ENCODE data around the gene ITGA2B.

Gene ITGA2B

DNA sequence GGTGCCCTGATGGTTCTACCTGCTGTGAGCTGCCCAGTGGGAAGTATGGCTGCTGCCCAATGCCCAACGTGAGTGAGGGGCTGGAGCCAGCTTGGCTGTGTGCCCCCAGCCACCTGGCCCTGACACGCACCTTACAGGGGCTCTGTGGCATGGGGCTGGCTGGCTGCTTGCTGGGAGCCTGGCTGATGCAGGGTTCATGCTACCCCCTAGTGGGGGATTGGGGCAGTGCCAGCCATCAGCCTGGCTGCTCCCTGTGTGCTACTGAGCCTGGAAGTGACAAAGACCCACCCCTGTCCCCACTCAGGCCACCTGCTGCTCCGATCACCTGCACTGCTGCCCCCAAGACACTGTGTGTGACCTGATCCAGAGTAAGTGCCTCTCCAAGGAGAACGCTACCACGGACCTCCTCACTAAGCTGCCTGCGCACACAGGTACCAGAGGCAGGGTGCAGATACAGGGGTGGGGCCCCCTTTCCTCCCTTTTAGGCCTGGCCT, 38.7 kb downstream of the ITGA2B start:
- peak; percentile 91 for ATAC-seq
- TF ChIP-seq GLIS3 (CRISPR knock-in tag; IDR thresholded peaks at IDR 0.05) (no peak), ARNTL (CRISPR knock-in tag; IDR thresholded peaks at IDR 0.05; ENCODE audit: borderline replicate concordance, low read depth) (no peak), RARB (CRISPR knock-in tag; IDR thresholded peaks at IDR 0.05) (no peak), CREB5 (CRISPR knock-in tag; IDR thresholded peaks at IDR 0.05; ENCODE audit: low read depth) (no peak), ZFP3 (CRISPR knock-in tag; IDR thresholded peaks at IDR 0.05) (no peak), TCF4 (CRISPR knock-in tag; IDR thresholded peaks at IDR 0.05; ENCODE audit: borderline replicate concordance) (no peak), ZNF70 (CRISPR knock-in tag; IDR thresholded peaks at IDR 0.05) (no peak), ZFP30 (CRISPR knock-in tag; IDR thresholded peaks at IDR 0.05) (no peak), PPARA (CRISPR knock-in tag; IDR thresholded peaks at IDR 0.05; ENCODE audit: borderline replicate concordance) (no peak), ZNF8 (CRISPR knock-in tag; IDR thresholded peaks at IDR 0.05) (no peak), SNAI2 (CRISPR knock-in tag; IDR thresholded peaks at IDR 0.05) (no peak)

DNA sequence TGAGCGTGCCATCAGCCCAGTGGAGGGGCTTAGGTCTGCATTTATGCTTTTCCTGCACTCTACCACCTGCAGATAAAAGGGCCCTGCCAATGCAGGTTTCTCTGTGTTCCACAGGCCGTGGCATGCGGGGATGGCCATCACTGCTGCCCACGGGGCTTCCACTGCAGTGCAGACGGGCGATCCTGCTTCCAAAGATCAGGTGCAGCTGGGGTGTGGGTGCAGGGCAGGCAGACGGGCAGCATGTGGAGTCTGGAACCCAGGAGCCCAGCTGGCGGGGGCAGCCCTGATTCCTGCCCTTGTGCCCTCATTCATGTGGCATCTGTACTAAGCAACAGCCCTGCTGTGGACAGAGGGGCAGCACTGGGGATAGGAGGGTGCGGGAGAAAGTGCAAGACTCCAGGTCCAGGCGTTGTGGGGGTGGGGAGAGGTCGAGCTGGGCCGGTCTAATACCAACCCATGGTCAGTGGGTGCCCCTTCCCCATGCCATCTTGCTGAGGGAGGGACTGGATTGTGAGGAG, 39.8 kb downstream of the ITGA2B start:
- TF ChIP-seq ZNF8 (CRISPR knock-in tag; IDR thresholded peaks at IDR 0.05) (no peak), SNAI2 (CRISPR knock-in tag; IDR thresholded peaks at IDR 0.05) (no peak), ZFP3 (CRISPR knock-in tag; IDR thresholded peaks at IDR 0.05) (no peak), ZNF70 (CRISPR knock-in tag; IDR thresholded peaks at IDR 0.05) (no peak), TOX (CRISPR knock-in tag; IDR thresholded peaks at IDR 0.05; ENCODE audit: borderline replicate concordance) (no peak), CSDC2 (CRISPR knock-in tag; IDR thresholded peaks at IDR 0.05) (no peak), CREB5 (CRISPR knock-in tag; IDR thresholded peaks at IDR 0.05; ENCODE audit: low read depth) (no peak), BACH2 (CRISPR knock-in tag; IDR thresholded peaks at IDR 0.05; ENCODE audit: borderline replicate concordance) (no peak), GLIS3 (CRISPR knock-in tag; IDR thresholded peaks at IDR 0.05) (no peak), POU6F1 (CRISPR knock-in tag; IDR thresholded peaks at IDR 0.05; ENCODE audit: borderline replicate concordance, low read depth) (no peak), CSRNP3 (CRISPR knock-in tag; IDR thresholded peaks at IDR 0.05) (no peak), OSR1 (CRISPR knock-in tag; IDR thresholded peaks at IDR 0.05) (no peak), ZNF565 (CRISPR knock-in tag; conservative IDR thresholded peaks at IDR 0.05; ENCODE audit: low read depth) (no peak), ARNTL (CRISPR knock-in tag; IDR thresholded peaks at IDR 0.05; ENCODE audit: borderline replicate concordance, low read depth) (no peak), TCF4 (CRISPR knock-in tag; IDR thresholded peaks at IDR 0.05; ENCODE audit: borderline replicate concordance) (no peak)
- TF ChIP-seq, protein P1, sequence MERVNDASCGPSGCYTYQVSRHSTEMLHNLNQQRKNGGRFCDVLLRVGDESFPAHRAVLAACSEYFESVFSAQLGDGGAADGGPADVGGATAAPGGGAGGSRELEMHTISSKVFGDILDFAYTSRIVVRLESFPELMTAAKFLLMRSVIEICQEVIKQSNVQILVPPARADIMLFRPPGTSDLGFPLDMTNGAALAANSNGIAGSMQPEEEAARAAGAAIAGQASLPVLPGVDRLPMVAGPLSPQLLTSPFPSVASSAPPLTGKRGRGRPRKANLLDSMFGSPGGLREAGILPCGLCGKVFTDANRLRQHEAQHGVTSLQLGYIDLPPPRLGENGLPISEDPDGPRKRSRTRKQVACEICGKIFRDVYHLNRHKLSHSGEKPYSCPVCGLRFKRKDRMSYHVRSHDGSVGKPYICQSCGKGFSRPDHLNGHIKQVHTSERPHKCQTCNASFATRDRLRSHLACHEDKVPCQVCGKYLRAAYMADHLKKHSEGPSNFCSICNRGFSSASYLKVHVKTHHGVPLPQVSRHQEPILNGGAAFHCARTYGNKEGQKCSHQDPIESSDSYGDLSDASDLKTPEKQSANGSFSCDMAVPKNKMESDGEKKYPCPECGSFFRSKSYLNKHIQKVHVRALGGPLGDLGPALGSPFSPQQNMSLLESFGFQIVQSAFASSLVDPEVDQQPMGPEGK (CRISPR knock-in tag; IDR thresholded peaks at IDR 0.05; ENCODE audit: borderline replicate concordance), result no peak
- ATAC-seq, result no peak

DNA sequence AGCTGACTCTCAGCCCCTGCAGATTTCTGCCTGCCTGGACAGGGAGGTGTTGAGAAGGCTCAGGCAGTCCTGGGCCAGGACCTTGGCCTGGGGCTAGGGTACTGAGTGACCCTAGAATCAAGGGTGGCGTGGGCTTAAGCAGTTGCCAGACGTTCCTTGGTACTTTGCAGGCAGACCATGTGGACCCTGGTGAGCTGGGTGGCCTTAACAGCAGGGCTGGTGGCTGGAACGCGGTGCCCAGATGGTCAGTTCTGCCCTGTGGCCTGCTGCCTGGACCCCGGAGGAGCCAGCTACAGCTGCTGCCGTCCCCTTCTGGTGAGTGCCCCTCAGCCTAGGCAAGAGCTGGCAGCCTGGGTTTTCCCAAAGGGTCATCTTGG, 40.5 kb downstream of the ITGA2B start:
- no peak for ATAC-seq
- no peak for TF ChIP-seq ZC3H10 (CRISPR knock-in tag; IDR thresholded peaks at IDR 0.05)

Data from SK-N-SH treated with all-trans-retinoic acid at 6 μM for 48 hours (cell line).